Hematopoietic multipotent progenitor cell treated with erythropoietin and hydrocortisone succinate and interleukin-3 and kit ligand, for 15 days (in vitro differentiated cells): ENCODE results near the gene TOM1L2.

Source experiments
- DNase-seq: peaks from one replicate; pipeline ENCODE4 v3.0.0-alpha.2; 2015; ENCODE audit warnings: low spot score

The TOM1L2 gene

DNA sequence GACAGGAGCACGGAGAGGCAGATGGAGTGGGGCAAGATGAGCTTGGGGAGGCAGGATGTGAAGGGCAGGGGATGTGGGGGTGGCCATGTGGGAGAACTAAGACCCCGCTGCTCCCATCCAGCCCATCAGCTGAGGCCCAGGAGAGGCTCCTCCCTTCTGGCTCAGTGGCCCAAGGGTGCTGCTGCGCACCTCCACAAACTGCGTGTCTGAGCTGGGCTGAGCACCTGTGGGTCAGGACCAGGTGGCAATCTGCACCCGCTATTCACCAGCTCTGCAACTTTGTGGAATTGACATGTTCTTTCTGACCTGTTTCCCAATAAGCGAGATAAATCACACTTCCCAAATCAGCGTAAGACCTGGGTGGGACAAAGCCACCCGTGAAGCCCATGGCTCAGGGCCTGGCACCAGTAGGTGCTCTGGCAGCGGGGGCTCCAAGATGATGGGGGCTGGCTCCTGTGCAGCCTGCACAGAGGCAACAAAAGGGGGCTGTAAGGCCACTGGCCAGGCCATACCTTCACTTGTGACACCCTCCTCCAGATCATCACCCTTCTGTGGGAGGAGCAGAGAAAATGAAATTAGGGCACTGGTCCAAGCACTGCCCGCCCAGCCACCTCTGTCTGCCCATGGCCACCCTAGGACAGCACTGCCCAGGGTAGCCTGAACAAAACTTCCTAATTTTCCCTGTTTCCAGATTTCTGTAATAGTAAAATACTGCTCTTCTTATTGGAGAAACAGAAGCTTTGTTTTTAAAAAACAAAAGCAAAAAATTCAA is 123.7 kb downstream of the TOM1L2 start:
- no peak for DNase-seq

- DNase-seq = no peak
These were observed 124.5 kb downstream of the TOM1L2 start for GRCh38 chr17:17847726-17848125.

- DNase-seq = no peak
These were observed 125.0 kb downstream of the TOM1L2 start for GRCh38 chr17:17847118-17847689.

DNA sequence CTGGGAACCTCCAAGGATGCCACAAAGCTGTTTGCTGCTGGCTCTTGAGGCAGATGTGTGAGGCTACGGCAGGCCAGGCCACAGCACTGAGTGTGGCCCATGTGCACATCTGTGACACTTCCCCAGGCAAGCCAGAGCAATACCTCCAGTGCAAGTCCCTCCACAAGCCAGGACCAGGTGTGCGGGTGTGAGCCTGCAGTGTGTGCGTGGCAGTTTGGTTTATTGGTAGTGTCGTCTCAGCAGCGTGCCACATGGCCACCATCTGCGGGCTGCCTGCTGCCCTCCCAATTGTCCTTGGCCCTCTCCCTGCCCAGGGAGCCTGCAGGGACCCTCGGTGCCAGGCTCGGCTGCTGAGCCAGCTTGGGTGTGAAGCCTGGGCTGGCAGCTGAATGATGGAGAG is 125.6 kb downstream of the TOM1L2 start:
- DNase-seq = no peak

GRCh38 chr17:17846003-17846402 is 126.2 kb downstream of the TOM1L2 start:
- no peak for DNase-seq

- DNase-seq = no peak
These were observed 127.0 kb downstream of the TOM1L2 start for GRCh38 chr17:17845046-17845775.

DNA sequence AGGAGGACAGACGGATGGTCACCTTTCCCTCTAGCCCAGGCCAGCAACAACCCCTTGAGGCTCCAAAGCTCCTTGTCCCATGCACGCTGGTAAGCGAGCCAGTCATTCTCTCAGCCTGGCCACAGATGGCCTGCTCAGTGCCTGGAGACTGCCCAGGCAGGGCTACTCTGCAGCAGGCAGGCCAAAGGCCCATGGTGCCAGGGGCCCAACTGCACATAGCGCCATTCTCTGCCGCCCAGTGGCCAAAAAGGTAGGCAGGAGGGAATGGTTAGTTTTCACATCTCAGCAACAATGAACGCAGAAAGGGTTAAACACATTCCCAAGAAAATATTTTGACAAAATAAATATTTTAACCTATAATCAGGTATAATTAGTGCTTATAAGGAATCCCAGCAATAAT is 127.7 kb downstream of the TOM1L2 start:
- no peak for DNase-seq

GRCh38 chr17:17844079-17844478 is 128.1 kb downstream of the TOM1L2 start:
- no peak for DNase-seq

DNA sequence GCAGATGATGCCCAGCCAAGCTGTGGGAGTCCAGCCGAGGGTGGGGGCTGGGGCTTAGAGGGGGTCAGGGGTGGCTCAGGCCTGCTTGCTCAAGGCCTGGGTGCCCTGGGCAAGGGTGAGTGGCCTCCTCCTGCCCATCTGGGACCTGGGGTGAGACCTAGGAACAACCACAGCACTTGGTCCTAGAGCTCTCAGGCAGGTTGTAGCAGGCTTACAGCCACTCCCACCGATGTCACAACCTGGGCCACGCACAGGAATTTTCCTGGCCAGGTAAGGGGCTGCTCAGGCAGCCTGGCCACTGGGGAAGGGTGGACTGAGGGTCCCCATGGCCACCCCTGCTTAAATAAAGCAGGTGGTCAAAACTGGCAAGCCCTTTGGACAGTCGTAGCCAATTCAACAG is 129.1 kb downstream of the TOM1L2 start:
- DNase-seq = no peak

GRCh38 chr17:17842111-17842876 is 129.9 kb downstream of the TOM1L2 start:
- DNase-seq = no peak

GRCh38 chr17:17841601-17842025 is 130.6 kb downstream of the TOM1L2 start:
- no peak for DNase-seq

DNA sequence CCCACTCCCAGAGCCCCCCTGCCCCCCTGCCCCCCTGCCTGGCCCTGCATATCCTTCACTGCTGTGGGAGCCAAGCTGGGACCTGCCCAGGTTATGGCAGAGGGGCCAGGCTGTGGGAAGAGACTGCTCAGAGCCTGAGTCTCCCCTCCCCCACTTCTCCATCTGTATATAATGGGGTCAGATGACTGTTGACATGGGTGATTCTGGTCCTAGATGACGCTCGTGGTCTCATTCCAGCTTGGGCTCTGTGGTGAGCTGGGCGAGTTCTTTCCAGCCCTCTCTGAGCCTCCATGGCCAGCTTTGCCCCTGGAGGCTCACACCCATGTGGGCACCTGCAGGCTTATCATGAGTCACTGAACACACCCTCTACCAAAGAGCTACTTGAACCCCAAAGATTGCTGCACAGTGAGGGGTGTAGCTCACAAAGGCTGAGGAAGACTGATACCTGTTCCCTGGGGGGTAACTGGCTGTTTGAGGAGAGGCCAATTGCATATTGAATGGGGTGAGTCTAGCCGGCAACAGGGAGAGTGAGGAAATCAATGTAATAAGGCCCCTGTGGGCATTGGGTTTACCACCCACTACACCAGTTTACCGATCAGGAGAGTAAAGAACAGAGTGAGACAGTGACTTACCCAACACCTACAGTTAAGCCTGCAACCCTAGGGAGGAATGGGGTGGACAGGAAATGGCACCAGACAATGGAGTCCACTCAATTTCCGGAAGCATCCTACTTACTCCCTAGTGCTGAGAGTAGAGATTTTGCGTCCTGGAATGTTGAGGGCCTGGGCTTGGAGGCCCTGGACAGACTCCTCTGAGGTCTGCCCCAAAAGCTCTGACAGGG is 131.2 kb downstream of the TOM1L2 start:
- DNase-seq = peak; percentile 69

GRCh38 chr17:17839791-17840707 is 132.2 kb downstream of the TOM1L2 start:
- peak; percentile 90 for DNase-seq

DNA sequence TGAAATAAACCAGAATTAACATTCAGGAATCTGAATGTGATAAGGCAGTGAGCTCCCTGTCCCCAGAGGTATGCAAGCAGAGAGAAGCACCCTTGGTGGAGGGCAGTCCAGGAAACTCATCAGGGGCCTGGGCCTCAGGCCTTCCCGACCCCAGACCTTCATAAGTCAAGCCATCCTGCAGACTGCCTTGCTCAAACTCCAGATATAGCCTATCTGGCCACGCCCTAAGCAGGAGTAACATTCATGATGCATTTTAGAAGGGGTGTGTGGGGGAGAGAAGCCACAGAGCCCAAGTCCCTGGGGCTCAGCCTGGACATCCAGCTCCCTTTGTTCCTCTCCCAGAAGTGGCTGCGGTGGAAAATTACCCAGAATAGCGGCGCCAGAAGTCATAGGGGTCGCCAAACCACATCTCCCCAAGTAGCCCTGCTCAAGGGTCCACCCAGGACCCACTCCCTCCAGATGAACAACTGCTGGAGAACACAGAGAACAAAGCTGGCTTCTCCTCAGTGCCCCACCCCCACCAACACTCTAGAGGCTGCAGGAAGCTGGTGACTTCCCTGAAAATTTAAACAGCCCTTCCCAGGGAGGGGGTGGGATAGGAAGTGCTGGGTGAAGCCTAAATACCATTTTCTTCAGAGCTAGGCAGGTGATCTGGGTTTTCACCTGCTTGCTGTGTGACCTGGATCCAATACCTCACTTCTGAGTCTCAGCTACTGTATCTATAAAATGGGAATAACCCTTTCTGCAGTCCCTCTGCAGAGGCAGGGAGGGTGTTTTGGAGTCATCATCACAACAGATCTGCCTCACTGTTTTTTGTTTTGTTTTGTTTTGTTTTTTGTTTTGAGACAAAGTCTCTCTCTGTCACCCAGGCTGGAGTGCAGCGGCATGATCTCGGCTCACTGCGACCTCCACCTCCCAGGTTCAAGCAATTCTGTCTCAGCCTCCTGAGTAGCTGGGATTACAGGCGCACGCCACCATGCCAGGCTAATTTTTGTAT is 133.9 kb downstream of the TOM1L2 start:
- peak; percentile 57 for DNase-seq

- peak; percentile 39 for DNase-seq
These were observed 134.8 kb downstream of the TOM1L2 start for GRCh38 chr17:17837380-17837821.

DNA sequence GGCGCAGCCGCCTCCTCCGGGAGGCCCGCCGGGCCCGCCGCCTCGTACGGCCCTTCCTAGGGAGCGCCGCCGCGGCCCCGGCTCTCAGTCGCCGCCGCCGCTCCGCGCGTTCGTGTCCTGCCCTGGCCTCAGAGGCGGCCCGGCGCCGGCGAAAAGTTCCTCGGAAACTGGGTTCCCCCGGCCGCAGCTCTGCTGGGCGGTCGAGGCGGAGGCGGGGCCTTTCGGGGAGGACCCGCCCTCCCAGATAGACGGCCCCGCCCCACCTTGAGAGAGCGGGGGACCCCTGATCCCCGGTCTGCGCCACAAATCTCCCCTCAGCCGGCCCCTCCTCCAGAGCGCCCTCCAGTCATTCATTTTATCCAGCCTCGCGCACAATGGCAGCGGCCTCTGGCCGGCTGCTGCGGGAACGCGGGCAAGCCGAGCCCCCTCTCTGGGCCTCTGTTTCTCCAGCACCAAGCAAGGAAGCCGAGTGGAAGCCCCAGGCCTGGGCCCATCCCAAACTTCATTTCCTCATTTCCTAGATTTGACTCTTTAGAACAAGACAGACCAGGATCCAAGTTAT is 135.3 kb downstream of the TOM1L2 start, which contains the start of gene SREBF1:
TSS of gene SREBF1 (minus strand) at position 169 of the 562 bp plus-strand sequence. CDS start 169 bp downstream, outside the sequence.
- DNase-seq = peak; percentile 73

- peak; percentile 99 for DNase-seq
These were observed 135.9 kb downstream of the TOM1L2 start for GRCh38 chr17:17836250-17836817.
